Ovary (tissue), 9 donors: Measurements from ENCODE around the gene RANBP17. TPM values are rescaled to one million over a fixed set of nuclear protein-coding genes. Genes with fewer than 3 reads are reported as not detected.

ENCODE experiments used
- DNase-seq, 5 donors: peaks; one replicate each; pipeline ENCODE4 v3.0.0-alpha.2; 2019 to 2020
- H3K27ac ChIP-seq, 2 donors: fragments of 200-600 bp; one replicate each; pipeline versions ENCODE4 v1.5.1 to v1.8.0; 2019 to 2022
- H3K27me3 ChIP-seq: fragments of 200-600 bp; one replicate; pipeline ENCODE4 v1.8.0; 2022
- H3K36me3 ChIP-seq: fragments of 200-600 bp; sonication (generic); one replicate; pipeline ENCODE4 v1.5.1; 2019
- H3K4me1 ChIP-seq: one replicate; pipeline ENCODE4 v1.8.1; 2013; ENCODE audit warnings: mild to moderate bottlenecking, moderate library complexity; ENCODE audit not compliant: insufficient read depth
- H3K4me3 ChIP-seq: fragments of 200-600 bp; sonication (generic); one replicate; pipeline ENCODE4 v1.5.1; 2017
- H3K9me3 ChIP-seq, 2 donors: fragments of 200-600 bp in 1 of 2; sonication (generic) in 1 of 2; one replicate each; pipeline versions ENCODE4 v1.5.1 to v1.8.1; 2013 to 2019; ENCODE audit warnings: mild to moderate bottlenecking in 1 of 2, moderate library complexity in 1 of 2
- CTCF ChIP-seq, 3 donors: fragments of 450-650 bp in 2 of 3; fragments of 200-600 bp in 1 of 3; IDR thresholded peaks; one replicate each; pipeline versions ENCODE4 v1.5.1 to v1.8.0; 2016 to 2022; ENCODE audit warnings: antibody characterized with exemption in 3 of 3, mild to moderate bottlenecking in 1 of 3
- EP300 ChIP-seq: sonication (generic); formaldehyde crosslinking; IDR thresholded peaks from one replicate; pipeline ENCODE4 v1.6.1; 2017; ENCODE audit warnings: antibody characterized with exemption
- POLR2A ChIP-seq: fragments of 450-650 bp; IDR thresholded peaks from one replicate; pipeline ENCODE4 v1.6.1; 2017; ENCODE audit warnings: antibody characterized with exemption, mild to moderate bottlenecking, moderate library complexity
- WGBS, 3 donors: extraction: QIAGEN DNeasy Blood & Tissue Kit in 1 of 3; methylation state at CpG; one replicate each; pipeline versions ENCODE4 v1.1.5 to v1.1.7; 2013 to 2017; 5-methylcytosine and 5-hydroxymethylcytosine counted together
- intact Hi-C, 4 donors: fragments of 100-400 bp; cut with DNase I; formaldehyde crosslinking; loops; one replicate each; pipeline versions ENCODE4 v1.11.0 to v1.15.1; 2022 to 2023
- polyA plus RNA-seq, 2 donors: library from polyadenylated mRNA; stranded (reverse); fragments of 200-250 nt in 1 of 2; fragments of 350-450 nt in 1 of 2; fragmentation: Illumina TruSeq in 1 of 2; extraction: RNeasy Lipid Tissue Mini Kit (QIAGEN cat#74804) in 1 of 2; gene quantifications; one replicate each; pipeline ENCODE4 v1.2.3, GENCODE V29; 2013 to 2014
- total RNA-seq, 7 donors: library from RNA; depleted of rRNA in 2 of 7; stranded (reverse); fragments of >200 nt in 2 of 7; fragmentation: NEBNext Ultra II Directional in 3 of 7; extraction: Animal tissue kit (Norgen Biotek cat#: 25700) in 3 of 7; gene quantifications; one replicate each; pipeline versions ENCODE4 v1.1.0 to v1.2.4, GENCODE V29; 2016 to 2023
- donor health status: DM: no; HTN: no; CAD: no; lungs with moderate emphysema.
- donor health status: DM: no; HTN: no; CAD: no.
- donor health status: Bipolar disorder and iron deficiency.
- donor health status: DM: yes; HTN: yes; CAD: no.
- donor health status: DM: no; HTN: no; CAD: no.
- donor health status: DM: yes; HTN: yes; CAD: no.

The RANBP17 gene
- total and polyA plus RNA-seq, 9 donors = 1.3 to 16.1 (median 8.5) TPM

GRCh38 chr5:171152382-171152781 lies 290.6 kb downstream of the RANBP17 start:
- no peak for DNase-seq
- Histone ChIP-seq H3K36me3 (no peaks in the 10 kb centered on the region), H3K4me1 (no peaks in the 10 kb centered on the region), H3K27me3 (no peaks in the 10 kb centered on the region), H3K4me3 (no peak overlapping the region), H3K9me3 (no peaks in the 10 kb centered on the region), H3K27ac (no peak overlapping the region)
- no peak for TF ChIP-seq POLR2A
- TF ChIP-seq CTCF (IDR thresholded peaks at IDR 0.05) = no peak
- TF ChIP-seq EP300 = no peak
- WGBS, 3 donors = 87 to 94% (median 89%) methylated on average over 4 of the region's 4 CpGs
- intact Hi-C loops = no loop called here

- no peak overlapping the region for H3K27ac ChIP-seq
- no peaks in the 10 kb centered on the region for H3K9me3 ChIP-seq
- TF ChIP-seq EP300 (no peak), CTCF (IDR thresholded peaks at IDR 0.05) (no peak), POLR2A (no peak)
- no peaks in the 10 kb centered on the region for H3K27me3 ChIP-seq
- no peaks in the 10 kb centered on the region for H3K36me3 ChIP-seq
- intact Hi-C loops = no loop called here
- H3K4me1 ChIP-seq = no peaks in the 10 kb centered on the region
- no peak overlapping the region for H3K4me3 ChIP-seq
- no peak for DNase-seq
- 83 to 89% (median 84%) methylated on average over 1 of the region's 1 CpG for WGBS, 3 donors
Observed at GRCh38 chr5:171155621-171156020, 293.8 kb downstream of the RANBP17 start.

GRCh38 chr5:171157276-171157675 lies 295.5 kb downstream of the RANBP17 start:
- intact Hi-C loops = no loop called here
- Histone ChIP-seq H3K4me3 (no peak overlapping the region), H3K4me1 (no peaks in the 10 kb centered on the region), H3K27ac (no peak overlapping the region), H3K9me3 (no peaks in the 10 kb centered on the region), H3K27me3 (no peaks in the 10 kb centered on the region), H3K36me3 (no peaks in the 10 kb centered on the region)
- TF ChIP-seq CTCF (IDR thresholded peaks at IDR 0.05) (no peak), EP300 (no peak), POLR2A (no peak)
- DNase-seq = no peak
- WGBS, 3 donors = 87 to 94% (median 89%) methylated on average over 2 of the region's 2 CpGs

GRCh38 chr5:171157775-171158174 lies 296.0 kb downstream of the RANBP17 start:
- intact Hi-C loops = no loop called here
- H3K4me1 ChIP-seq = no peaks in the 10 kb centered on the region
- no peak overlapping the region for H3K27ac ChIP-seq
- TF ChIP-seq POLR2A (no peak), EP300 (no peak), CTCF (IDR thresholded peaks at IDR 0.05) (no peak)
- no peaks in the 10 kb centered on the region for H3K27me3 ChIP-seq
- 91 to 97% (median 94%) methylated on average over 1 of the region's 1 CpG for WGBS, 3 donors
- no peak for DNase-seq
- no peaks in the 10 kb centered on the region for H3K9me3 ChIP-seq
- no peak overlapping the region for H3K4me3 ChIP-seq
- H3K36me3 ChIP-seq = no peaks in the 10 kb centered on the region

GRCh38 chr5:171158581-171158980 lies 296.8 kb downstream of the RANBP17 start:
- intact Hi-C loops = no loop called here
- H3K36me3 ChIP-seq = no peaks in the 10 kb centered on the region
- no peak overlapping the region for H3K4me3 ChIP-seq
- WGBS, 3 donors = 96 to 100% (median 97%) methylated on average over 1 of the region's 1 CpG
- H3K4me1 ChIP-seq = no peaks in the 10 kb centered on the region
- DNase-seq = no peak
- H3K9me3 ChIP-seq = no peaks in the 10 kb centered on the region
- no peaks in the 10 kb centered on the region for H3K27me3 ChIP-seq
- H3K27ac ChIP-seq = no peak overlapping the region
- TF ChIP-seq CTCF (IDR thresholded peaks at IDR 0.05) (no peak), POLR2A (no peak), EP300 (no peak)
